Activated naive CD4-positive, alpha-beta T cell treated with anti-CD3 and anti-CD28 coated beads, Interleukin-2, amount 10 ng/mL, durations not matched to agents 5 hours and 36 hours (primary cell): ENCODE data around the gene GIMAP8. TPM values are rescaled to one million over a fixed set of nuclear protein-coding genes. Genes with fewer than 3 reads are reported as not detected.

Source experiments
- total RNA-seq, 2 experiments: library from RNA; stranded (reverse); gene quantifications; one replicate each; pipeline ENCODE4 v1.2.3, GENCODE V29; 2021

Gene GIMAP8
- total RNA-seq, result 10 to 100 TPM; 40.6 to 41.1 TPM

DNA sequence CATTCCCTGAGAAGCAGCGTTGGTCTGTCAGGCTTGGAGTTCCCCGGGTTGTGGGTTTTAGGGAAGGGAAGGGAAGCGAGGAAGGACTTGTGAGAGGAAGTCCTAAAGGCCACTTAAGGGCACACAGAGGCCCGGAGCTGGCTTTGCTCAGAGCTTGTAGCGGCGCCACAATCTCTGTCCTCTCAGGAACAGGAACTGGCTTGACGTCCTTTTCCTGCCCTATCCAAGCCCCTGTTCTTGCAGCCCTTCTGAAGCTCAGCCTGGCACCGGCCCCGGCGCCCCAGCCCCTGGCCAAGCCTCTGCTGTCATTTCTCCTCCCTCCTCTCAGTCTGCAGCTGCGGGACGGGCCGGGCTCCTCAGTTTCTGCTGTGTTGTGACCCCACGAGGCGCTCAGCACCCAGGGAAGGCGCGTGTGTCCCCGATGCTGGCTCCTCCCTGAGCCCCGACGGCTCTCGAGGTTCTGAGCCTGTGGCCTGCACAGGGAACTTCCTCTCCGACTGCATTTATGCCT lies at the start of gene GIMAP8:
Gene GIMAP8, plus strand, starts transcription at position 140 of the 511 bp plus-strand sequence. CDS start 16,069 bp downstream, outside the sequence.

GRCh38 chr7:150514748-150515222 lies 64.4 kb downstream of the GIMAP8 start, which contains the start of gene GIMAP7:
Gene GIMAP7, plus strand, starts transcription at chr7:150514872. Its CDS starts 5,103 bp downstream, at chr7:150519975.

Other genes with a start within 250 kb of the GIMAP8 start
- 10 to 100 TPM; 15.3 to 18.0 TPM for gene LRRC61, start 127.3 kb upstream of the GIMAP8 start, total RNA-seq
- 1 to 10 TPM; 7.7 to 9.1 TPM for gene ACTR3C, start 127.1 kb upstream of the GIMAP8 start, total RNA-seq
- not detected for gene RARRES2, start 109.0 kb upstream of the GIMAP8 start, total RNA-seq
- gene REPIN1, start 81.8 kb upstream of the GIMAP8 start, total RNA-seq, result 10 to 100 TPM; 56.6 to 56.7 TPM
- gene ZNF775, start 71.3 kb upstream of the GIMAP8 start, total RNA-seq, result 1 to 10 TPM; 5.8 to 7.0 TPM
- gene GIMAP7, start 64.2 kb downstream of the GIMAP8 start, total RNA-seq, result 100 to 1,000 TPM; 251 to 252 TPM
- gene GIMAP4, start 116.8 kb downstream of the GIMAP8 start, total RNA-seq, result 100 to 1,000 TPM; 354 to 368 TPM
- 100 to 1,000 TPM; 118 to 121 TPM for gene GIMAP6, start 181.8 kb downstream of the GIMAP8 start, total RNA-seq
- 100 to 1,000 TPM; 114 to 117 TPM for gene GIMAP2, start 235.1 kb downstream of the GIMAP8 start, total RNA-seq